Lung (tissue), 12 donors: Measurements from ENCODE around the gene GCM1. TPM values are rescaled to one million over a fixed set of nuclear protein-coding genes. Genes with fewer than 3 reads are reported as not detected.

Experiments used
- ATAC-seq: fragments of 200-7000 bp; cut with Tn5 transposase; one replicate; pipeline ENCODE4 v1.9.1; 2020; ENCODE audit warnings: moderate number of reproducible peaks; ENCODE audit not compliant: insufficient read depth, low FRiP score
- DNase-seq, 3 donors: peaks; one replicate each; pipeline ENCODE4 v3.0.0-alpha.2; 2013 to 2017
- H3K27ac ChIP-seq, 2 donors: one replicate each; pipeline ENCODE4 v1.5.1; 2013; ENCODE audit warnings: mild to moderate bottlenecking in 2 of 2, moderate library complexity in 2 of 2, control low read depth in 1 of 2, inconsistent platforms in 1 of 2, low read depth in 1 of 2, low read length in 1 of 2
- H3K27me3 ChIP-seq, 3 donors: one replicate each; pipeline ENCODE4 v1.5.1; 2013; ENCODE audit warnings: low read length in 2 of 3; ENCODE audit not compliant: control insufficient read depth in 3 of 3, insufficient read depth in 3 of 3
- H3K36me3 ChIP-seq, 4 donors: one replicate each; pipeline ENCODE4 v1.5.1; 2013; ENCODE audit warnings: low read length in 4 of 4, mild to moderate bottlenecking in 1 of 4, moderate library complexity in 1 of 4; ENCODE audit not compliant: control insufficient read depth in 4 of 4, insufficient read depth in 4 of 4
- H3K4me1 ChIP-seq, 5 donors: one replicate each; pipeline ENCODE4 v1.5.1; 2013; ENCODE audit warnings: low read length in 5 of 5, mild to moderate bottlenecking in 2 of 5, moderate library complexity in 1 of 5; ENCODE audit not compliant: control insufficient read depth in 5 of 5, insufficient read depth in 5 of 5
- H3K4me3 ChIP-seq: one replicate; pipeline ENCODE4 v1.5.1; 2013; ENCODE audit warnings: mild to moderate bottlenecking, control low read depth, moderate library complexity
- H3K9ac ChIP-seq, 2 donors: one replicate each; pipeline ENCODE4 v1.5.1; 2013; ENCODE audit warnings: low read length in 2 of 2, control low read depth in 1 of 2; ENCODE audit not compliant: insufficient read depth in 1 of 2
- H3K9me3 ChIP-seq, 4 donors: one replicate each; pipeline ENCODE4 v1.5.1; 2013; ENCODE audit warnings: low read length in 3 of 4, mild to moderate bottlenecking in 1 of 4, moderate library complexity in 1 of 4; ENCODE audit not compliant: control insufficient read depth in 4 of 4, insufficient read depth in 3 of 4
- CTCF ChIP-seq: IDR thresholded peaks from 2 replicates; pipeline ENCODE4 v1.5.1; 2012; ENCODE audit warnings: mild to moderate bottlenecking; ENCODE audit errors: control extremely low read depth, extremely low read depth
- WGBS, 2 donors: extraction: QIAGEN DNeasy Blood & Tissue Kit; methylation state at CpG; one replicate each; pipeline ENCODE4 v1.1.7; 2013; 5-methylcytosine and 5-hydroxymethylcytosine counted together
- polyA plus RNA-seq, 2 donors: library from polyadenylated mRNA; stranded (reverse); fragments of 200-250 nt; gene quantifications; one replicate each; pipeline ENCODE4 v1.2.1, GENCODE V29; 2013
- total RNA-seq, 2 donors: library from RNA; depleted of rRNA in 1 of 2; stranded (reverse); fragments of >200 nt in 1 of 2; gene quantifications; one replicate each; pipeline ENCODE4 v1.2.1, GENCODE V29; 2014 to 2021
- donor health status: control.
- donor health status: control.
- donor health status: Bipolar disorder and iron deficiency.
- donor health status: healthy.
- donor health status: DM: yes; HTN: yes; CAD: no.

GCM1 gene
- total and polyA plus RNA-seq, 4 donors: 0.03 to 0.10 (median 0.09) TPM; not detected in 1

DNA sequence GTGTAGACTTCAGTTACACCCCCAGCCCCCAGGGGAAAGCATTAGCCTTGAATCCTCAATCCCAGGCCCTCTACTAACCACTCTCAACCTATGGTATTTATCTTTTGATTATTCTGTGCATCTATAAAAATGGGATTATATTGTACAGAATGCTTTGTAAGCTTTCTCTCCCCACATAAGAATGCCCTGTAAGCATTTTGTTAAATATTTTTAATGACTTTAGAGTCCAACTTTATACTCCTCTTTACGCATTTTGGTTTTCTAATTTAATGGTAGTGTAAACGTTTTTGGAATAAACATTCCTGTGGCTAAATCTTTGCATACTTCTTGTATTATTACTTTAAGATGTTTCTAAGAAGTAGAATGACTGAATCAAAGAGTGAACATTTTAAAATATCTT lies 48.1 kb downstream of the GCM1 start:
- no peaks in the 10 kb centered on the region for H3K27me3 ChIP-seq
- H3K36me3 ChIP-seq: peaks cover 17 to 42% (median 39%) of the 10 kb centered on the region in 4 donors
- 26 to 39% methylated on average over 2 of the region's 2 CpGs for WGBS, 2 donors

DNA sequence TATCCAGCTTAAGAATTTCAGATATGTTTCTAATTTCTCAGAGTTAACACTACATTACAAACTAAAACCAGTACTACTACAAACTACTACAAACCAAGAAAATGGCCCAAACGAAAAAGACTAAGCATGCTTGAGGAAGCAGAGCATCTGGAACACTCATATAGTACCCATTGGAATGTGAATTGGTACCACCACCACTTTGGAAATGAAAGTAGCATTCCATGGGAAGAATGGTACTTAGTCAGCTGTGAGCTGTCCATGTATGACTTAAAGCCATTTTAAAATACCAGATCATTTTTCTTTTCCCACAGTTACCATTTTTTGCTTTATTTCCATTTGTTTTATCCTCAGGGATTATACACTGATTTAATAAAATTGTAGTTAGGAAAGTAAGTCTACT lies 52.9 kb downstream of the GCM1 start:
- Histone ChIP-seq H3K36me3 (peaks cover 23 to 64% (median 45%) of the 10 kb centered on the region in 4 donors), H3K9me3 (no peaks in the 10 kb centered on the region), H3K27ac (no peak overlapping the region), H3K9ac (no peak overlapping the region), H3K4me3 (no peak overlapping the region), H3K4me1 (no peaks in the 10 kb centered on the region), H3K27me3 (no peaks in the 10 kb centered on the region)
- DNase-seq: no peak
- WGBS, 2 donors: 91 to 94% methylated on average over 1 of the region's 1 CpG
- TF ChIP-seq CTCF: no peak
- no peak for ATAC-seq

More for the DNA sequence above, 48.1 kb downstream of the GCM1 start:
- no peak for TF ChIP-seq CTCF
- Histone ChIP-seq H3K9ac (no peak overlapping the region), H3K9me3 (no peaks in the 10 kb centered on the region), H3K4me3 (no peak overlapping the region), H3K27ac (no peak overlapping the region), H3K4me1 (no peaks in the 10 kb centered on the region)
- no peak for DNase-seq
- no peak for ATAC-seq

DNA sequence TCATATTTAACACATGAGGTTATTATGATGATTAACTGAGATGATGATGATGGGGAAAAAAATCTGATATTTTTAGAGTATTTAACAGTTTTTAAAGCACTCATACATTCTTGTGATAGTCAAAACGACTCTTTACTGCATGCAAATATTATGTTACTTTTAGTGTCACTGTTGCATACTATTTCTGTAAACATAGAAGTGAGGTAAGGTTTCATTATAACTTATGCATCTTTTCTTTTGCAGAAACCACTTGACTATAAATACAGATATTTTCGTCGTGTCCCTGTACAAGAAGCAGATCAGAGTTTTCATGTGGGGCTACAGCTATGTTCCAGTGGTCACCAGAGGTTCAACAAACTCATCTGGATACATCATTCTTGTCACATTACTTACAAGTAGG lies 53.4 kb downstream of the GCM1 start:
- H3K4me1 ChIP-seq: no peaks in the 10 kb centered on the region
- H3K36me3 ChIP-seq: peaks cover 22 to 65% (median 45%) of the 10 kb centered on the region in 4 donors
- ATAC-seq: no peak
- no peak for TF ChIP-seq CTCF
- DNase-seq: no peak
- 90 to 92% methylated on average over 3 of the region's 3 CpGs for WGBS, 2 donors
- no peak overlapping the region for H3K27ac ChIP-seq
- H3K9me3 ChIP-seq: no peaks in the 10 kb centered on the region
- H3K4me3 ChIP-seq: no peak overlapping the region
- no peak overlapping the region for H3K9ac ChIP-seq
- H3K27me3 ChIP-seq: no peaks in the 10 kb centered on the region

DNA sequence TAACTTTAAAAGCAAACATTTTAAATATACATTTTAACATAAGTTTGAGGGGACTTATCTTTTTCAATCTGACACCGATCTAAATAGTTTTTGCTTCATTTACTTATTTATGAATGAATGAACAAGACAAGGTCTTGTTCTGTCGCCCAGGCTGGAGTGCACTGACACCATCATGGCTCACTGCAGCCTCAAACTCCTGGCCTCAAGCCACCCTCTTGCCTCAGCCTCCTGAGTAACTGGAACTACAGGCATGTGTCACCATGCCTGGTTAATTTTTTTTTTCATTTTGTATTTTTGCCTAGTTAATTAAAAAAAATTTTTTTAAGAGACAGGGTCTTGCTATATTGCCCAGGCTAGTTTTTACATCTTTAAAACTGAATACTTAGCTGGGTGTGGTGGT lies 58.1 kb downstream of the GCM1 start:
- 91 to 97% methylated on average over 2 of the region's 2 CpGs for WGBS, 2 donors
- ATAC-seq: no peak
- no peak for TF ChIP-seq CTCF
- H3K27ac ChIP-seq: no peak overlapping the region
- H3K9ac ChIP-seq: no peak overlapping the region
- no peak overlapping the region for H3K4me3 ChIP-seq
- H3K36me3 ChIP-seq: peaks cover 25 to 56% (median 39%) of the 10 kb centered on the region in 4 donors
- no peaks in the 10 kb centered on the region for H3K27me3 ChIP-seq
- no peaks in the 10 kb centered on the region for H3K9me3 ChIP-seq
- no peaks in the 10 kb centered on the region for H3K4me1 ChIP-seq
- DNase-seq: no peak
